Right ventricle myocardium inferior (tissue), 1 donor: ENCODE data around the gene PHF21B. TPM values are rescaled to one million over a fixed set of nuclear protein-coding genes. Genes with fewer than 3 reads are reported as not detected.
A peak's percentile ranks its signal among the peaks of the same experiment; 100 is the strongest.
"Not testable (repeated sequence)": the region's sequence is repeated elsewhere in the genome, so short reads cannot be mapped to it uniquely, and the experiment has no call there.

Experiments
- ATAC-seq: fragments of 200-7000 bp; cut with Tn5 transposase; one replicate; pipeline ENCODE4 v1.9.1; 2020; ENCODE audit warnings: mild to moderate bottlenecking, moderate library complexity
- DNase-seq: peaks from one replicate; pipeline ENCODE4 v3.0.0; 2021; ENCODE audit errors: missing footprints
- intact Hi-C: fragments of 100-400 bp; cut with DNase I; formaldehyde crosslinking; loops from one replicate; pipeline ENCODE4 v1.11.0; 2022
- total RNA-seq: library from RNA; stranded (reverse); fragmentation: NEBNext Ultra II Directional; extraction: Animal tissue kit (Norgen Biotek cat#: 25700); gene quantifications from one replicate; pipeline ENCODE4 v1.2.1, GENCODE V29; 2021
- donor health status: DM: no; HTN: yes; CAD: no; lungs with severe emphysema.

The PHF21B gene
- total RNA-seq, 1 donor from 2014 or later, result not detected

- DNase-seq (no peak), ATAC-seq (no peak)
- intact Hi-C loops, result loop anchor here (10.0 kb wide), 1 partner anchor 133 kb away; no protein-coding TSS in a partner anchor
These were observed 38.0 kb downstream of the PHF21B start for GRCh38 chr22:44971651-44972362.

GRCh38 chr22:44970291-44970690, 39.5 kb downstream of the PHF21B start:
- intact Hi-C loops, result loop anchor here (10.0 kb wide), 1 partner anchor 135 kb away; no protein-coding TSS in a partner anchor
- DNase-seq (peak; percentile 15), ATAC-seq (no peak)

- DNase-seq, result peak; percentile 34
- ATAC-seq, result no peak
- intact Hi-C loops, result loop anchor here (10.0 kb wide), 1 partner anchor 135 kb away; no protein-coding TSS in a partner anchor
These were observed 40.0 kb downstream of the PHF21B start for GRCh38 chr22:44969817-44970216.

- DNase-seq (peak; percentile 59), ATAC-seq (no peak)
- intact Hi-C loops, result no loop called here
These were observed 41.1 kb downstream of the PHF21B start for GRCh38 chr22:44968736-44969135.

GRCh38 chr22:44965171-44965570, 44.6 kb downstream of the PHF21B start:
- no peak for ATAC-seq
- DNase-seq, result peak; percentile 37
- intact Hi-C loops, result no loop called here

- ATAC-seq (no peak), DNase-seq (no peak)
- intact Hi-C loops, result no loop called here
These were observed 45.1 kb downstream of the PHF21B start for GRCh38 chr22:44964722-44965078.

- ATAC-seq (no peak), DNase-seq (peak; percentile 41)
- intact Hi-C loops, result no loop called here
These were observed 45.7 kb downstream of the PHF21B start for GRCh38 chr22:44963832-44964721.

GRCh38 chr22:44962741-44963454, 46.9 kb downstream of the PHF21B start:
- ATAC-seq (no peak), DNase-seq (peak; percentile 27)
- intact Hi-C loops, result no loop called here

- intact Hi-C loops, DNase-seq, ATAC-seq: not testable (repeated sequence)
These were observed 48.1 kb downstream of the PHF21B start for GRCh38 chr22:44961682-44962081.

- ATAC-seq, result no peak
These were observed 52.7 kb downstream of the PHF21B start for GRCh38 chr22:44956840-44957767.

GRCh38 chr22:44955102-44955501, 54.7 kb downstream of the PHF21B start:
- no peak for ATAC-seq
- intact Hi-C loops, result no loop called here
- DNase-seq, result no peak

More at GRCh38 chr22:44956840-44957767, 52.7 kb downstream of the PHF21B start:
- DNase-seq, result no peak
- intact Hi-C loops, result no loop called here

GRCh38 chr22:44954149-44954548, 55.7 kb downstream of the PHF21B start:
- intact Hi-C loops, result no loop called here
- ATAC-seq, result no peak

GRCh38 chr22:44952863-44953746, 56.7 kb downstream of the PHF21B start:
- ATAC-seq (no peak), DNase-seq (no peak)
- intact Hi-C loops, result no loop called here

More at GRCh38 chr22:44954149-44954548, 55.7 kb downstream of the PHF21B start:
- DNase-seq, result no peak

GRCh38 chr22:44951510-44951816, 58.3 kb downstream of the PHF21B start:
- ATAC-seq (no peak), DNase-seq (no peak)
- intact Hi-C loops, result no loop called here

- intact Hi-C loops, result no loop called here
- ATAC-seq (no peak), DNase-seq (no peak)
These were observed 58.8 kb downstream of the PHF21B start for GRCh38 chr22:44950806-44951509.

- no peak for DNase-seq
- intact Hi-C loops, result no loop called here
- no peak for ATAC-seq
These were observed 62.0 kb downstream of the PHF21B start for GRCh38 chr22:44947846-44948245.

- ATAC-seq (no peak), DNase-seq (no peak)
- intact Hi-C loops, result no loop called here
These were observed 62.8 kb downstream of the PHF21B start for GRCh38 chr22:44947049-44947448.
